ENCODE data around the gene C20orf204. TPM values are rescaled to one million over a fixed set of nuclear protein-coding genes. Genes with fewer than 3 reads are reported as not detected.
A peak's percentile ranks its signal among the peaks of the same experiment; 100 is the strongest.

C20orf204 gene
- total and polyA plus RNA-seq, 9 of the 15 experiments (the other 6 are each of a cell fraction or from before 2014, with no cell fraction given), result 0.11 to 1.1 (median 0.36) TPM; not detected in 2

DNA sequence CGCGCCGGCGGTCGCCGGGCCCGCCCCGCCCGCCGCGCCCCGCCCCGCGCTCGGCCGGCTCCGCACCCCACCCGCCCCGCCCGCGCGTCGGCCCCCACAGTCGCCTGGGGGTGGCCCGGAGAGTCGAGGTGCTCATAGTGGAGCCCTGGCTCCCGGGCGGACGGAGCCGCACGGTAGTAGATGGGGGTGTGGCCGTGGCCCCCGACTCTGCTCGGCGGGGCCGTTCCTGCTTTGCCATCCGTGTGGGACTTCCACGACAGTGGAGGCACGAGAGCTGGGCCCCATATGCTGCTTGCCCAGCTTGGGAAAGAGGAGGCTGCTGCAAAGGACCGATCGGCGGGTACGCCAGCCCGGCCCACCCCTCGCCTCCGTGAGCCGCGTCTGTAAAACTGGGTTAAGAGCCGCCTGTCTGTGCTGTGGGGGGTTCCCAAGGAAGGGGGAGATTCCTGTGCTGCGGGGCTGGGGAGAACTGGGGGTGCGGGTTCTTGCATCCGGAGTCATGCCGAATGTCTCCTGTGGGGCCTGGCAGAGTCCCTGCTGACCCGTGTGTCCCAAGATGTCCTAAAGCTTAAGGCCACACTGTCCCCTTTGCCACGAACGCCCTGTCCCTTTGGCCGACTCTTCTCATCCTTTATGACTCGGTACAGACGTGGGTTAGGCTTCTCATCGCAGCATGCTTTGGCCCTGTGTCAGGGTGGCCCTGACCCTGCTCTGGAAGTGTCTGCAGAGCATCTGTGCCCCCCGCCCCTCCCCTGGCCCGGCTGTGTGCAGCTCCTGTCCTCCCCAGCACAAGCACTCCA is 44.2 kb downstream of the C20orf204 start, which contains the start of gene OPRL1 (continued):
- 0 out of 2 replicates have a peak, but pooled peaks have one; percentile 2 for TF ChIP-seq GATAD2B (IDR thresholded peaks at IDR 0.05; ENCODE audit: borderline replicate concordance)
- TF ChIP-seq GATA2 (CRISPR knock-in tag; IDR thresholded peaks at IDR 0.05), result no peak
- TF ChIP-seq ZNF217 (CRISPR knock-in tag; IDR thresholded peaks at IDR 0.05), result no peak
- no peak for TF ChIP-seq ZNF398 (CRISPR knock-in tag; IDR thresholded peaks at IDR 0.05)
- TF ChIP-seq ZNF175 (CRISPR knock-in tag; IDR thresholded peaks at IDR 0.05; ENCODE audit: low read depth), result no peak
- no peak for TF ChIP-seq RBM15 (IDR thresholded peaks at IDR 0.05; ENCODE audit: insufficient read depth, low read length)
- TF ChIP-seq SOX6 (IDR thresholded peaks at IDR 0.05), result no peak
- TF ChIP-seq ZNF239 (CRISPR knock-in tag; IDR thresholded peaks at IDR 0.05), result no peak
- TF ChIP-seq CSDE1 (IDR thresholded peaks at IDR 0.05), result no peak
- TF ChIP-seq, protein P1, sequence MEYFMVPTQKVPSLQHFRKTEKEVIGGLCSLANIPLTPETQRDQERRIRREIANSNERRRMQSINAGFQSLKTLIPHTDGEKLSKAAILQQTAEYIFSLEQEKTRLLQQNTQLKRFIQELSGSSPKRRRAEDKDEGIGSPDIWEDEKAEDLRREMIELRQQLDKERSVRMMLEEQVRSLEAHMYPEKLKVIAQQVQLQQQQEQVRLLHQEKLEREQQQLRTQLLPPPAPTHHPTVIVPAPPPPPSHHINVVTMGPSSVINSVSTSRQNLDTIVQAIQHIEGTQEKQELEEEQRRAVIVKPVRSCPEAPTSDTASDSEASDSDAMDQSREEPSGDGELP (CRISPR knock-in tag; IDR thresholded peaks at IDR 0.05; ENCODE audit: borderline replicate concordance), result no peak
- TF ChIP-seq IFI16 (CRISPR knock-in tag; IDR thresholded peaks at IDR 0.05), result no peak
- no peak for TF ChIP-seq PPARD (CRISPR knock-in tag; IDR thresholded peaks at IDR 0.05)
- TF ChIP-seq ZFPM2 (CRISPR knock-in tag; IDR thresholded peaks at IDR 0.05), result no peak
- TF ChIP-seq PHF8 (IDR thresholded peaks at IDR 0.05; ENCODE audit: borderline replicate concordance, low read length), result no peak; the same call in 1 of the 2 replicates
- TF ChIP-seq TFAM (CRISPR knock-in tag; conservative IDR thresholded peaks at IDR 0.05), result no peak
- no peak for TF ChIP-seq LCOR (CRISPR knock-in tag; IDR thresholded peaks at IDR 0.05)
- TF ChIP-seq NFE2L1 (tag; IDR thresholded peaks at IDR 0.05; ENCODE audit: borderline replicate concordance, low read depth), result no peak
- no peak for TF ChIP-seq ZNF75A (CRISPR knock-in tag; IDR thresholded peaks at IDR 0.05)
- TF ChIP-seq DPF2 (IDR thresholded peaks at IDR 0.05), result no peak
- no peak for TF ChIP-seq E2F3 (CRISPR knock-in tag; IDR thresholded peaks at IDR 0.05)
- no peak for TF ChIP-seq U2AF1 (optimal IDR thresholded peaks at IDR 0.05; ENCODE audit: low read depth, low read length)
- no peak for TF ChIP-seq ZBTB11 (CRISPR knock-in tag; IDR thresholded peaks at IDR 0.05)
- no peak; the same call in 1 of the 2 replicates for TF ChIP-seq GABPB1 (CRISPR knock-in tag; IDR thresholded peaks at IDR 0.05)
